Measurements from ENCODE around the gene SMAP1.
"Not testable (repeated sequence)": the region's sequence is repeated elsewhere in the genome, so short reads cannot be mapped to it uniquely, and the experiment has no call there.

SMAP1 gene

DNA sequence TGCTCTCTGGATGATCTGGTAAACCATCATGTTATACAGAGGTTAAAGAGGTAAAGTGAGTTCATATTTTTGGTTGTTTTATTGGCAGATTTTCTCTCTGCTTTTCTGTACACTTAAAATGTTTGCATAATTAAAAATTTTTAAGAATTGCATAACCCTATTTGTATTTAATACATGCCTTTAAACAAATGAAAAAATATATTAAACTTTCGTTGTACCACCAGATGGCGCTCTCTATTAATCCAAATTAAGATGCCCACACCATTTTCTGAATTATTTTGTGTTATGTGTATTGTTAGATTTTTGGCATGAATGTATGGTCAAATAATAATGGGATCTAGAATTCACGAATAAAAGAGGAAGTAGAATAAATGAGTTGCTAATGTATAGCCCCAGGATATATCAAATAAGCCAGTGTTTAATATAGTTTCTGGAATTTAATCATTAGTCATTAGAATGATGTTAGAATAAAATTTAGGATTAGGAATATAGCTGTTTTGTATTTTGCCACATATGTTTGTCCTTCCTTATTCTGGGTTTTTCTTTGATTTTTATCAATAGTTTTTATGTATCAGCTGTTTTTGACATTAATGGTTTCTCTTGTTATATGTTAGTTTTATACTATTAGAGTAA is 38.9 kb downstream of the SMAP1 start:
- H3K27ac Mint-ChIP-seq = no peak overlapping the region
- H3K27me3 Mint-ChIP-seq = no peaks in the 10 kb centered on the region

DNA sequence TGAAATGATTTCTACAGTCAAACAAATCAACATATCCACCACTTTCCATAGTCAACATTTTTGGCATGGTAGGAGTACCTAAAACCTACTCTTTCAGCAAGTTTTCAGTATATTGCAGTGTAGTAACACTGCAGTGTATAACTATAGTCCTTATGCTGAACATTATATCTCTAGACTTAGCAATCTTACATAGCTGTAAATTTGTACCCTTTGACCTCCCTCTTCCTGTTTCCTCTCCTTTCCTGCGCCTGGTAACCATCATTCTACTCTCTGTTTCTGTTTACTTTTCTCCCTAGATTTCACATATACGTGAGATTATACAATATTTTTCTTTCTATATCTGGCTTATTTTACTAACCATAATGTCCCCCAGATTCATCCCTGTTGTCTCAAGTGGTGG is 40.2 kb downstream of the SMAP1 start:
- Mint-ChIP-seq H3K9me3 (no peaks in the 10 kb centered on the region), H3K36me3 (peaks cover 5% of the 10 kb centered on the region), H3K27me3 (no peaks in the 10 kb centered on the region), H3K4me1 (peaks cover 50% of the 10 kb centered on the region), H3K4me3 (no peak overlapping the region), H3K27ac (no peak overlapping the region)
- no peak for ATAC-seq

More for the DNA sequence above, 38.9 kb downstream of the SMAP1 start:
- Mint-ChIP-seq H3K4me1 (peaks cover 49% of the 10 kb centered on the region), H3K9me3 (peaks cover 2% of the 10 kb centered on the region), H3K4me3 (no peak overlapping the region), H3K36me3 (peaks cover 16% of the 10 kb centered on the region)
- ATAC-seq = no peak

DNA sequence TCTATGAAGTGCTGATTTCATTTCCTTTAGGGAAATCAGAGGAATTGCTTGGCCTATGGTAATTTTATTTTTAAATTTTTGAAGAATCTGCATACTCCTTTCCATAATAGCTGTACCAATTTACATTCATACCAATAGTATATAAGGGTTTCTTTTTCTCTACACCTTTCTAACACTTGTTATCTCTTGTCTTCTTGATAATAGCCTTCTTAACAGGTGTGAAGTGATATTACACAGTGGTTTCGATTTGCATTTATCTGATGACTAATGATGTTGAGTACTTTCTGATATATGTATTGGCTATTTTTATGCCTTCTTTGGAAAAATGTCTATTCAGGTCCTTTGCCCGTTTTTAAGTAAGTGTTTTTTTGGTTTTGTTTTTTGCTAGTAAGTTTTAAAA is 40.8 kb downstream of the SMAP1 start:
- Mint-ChIP-seq H3K4me1 (peaks cover 54% of the 10 kb centered on the region), H3K9me3 (no peaks in the 10 kb centered on the region), H3K4me3 (no peak overlapping the region), H3K36me3 (peaks cover 5% of the 10 kb centered on the region), H3K27me3 (no peaks in the 10 kb centered on the region), H3K27ac (no peak overlapping the region)
- ATAC-seq = no peak

DNA sequence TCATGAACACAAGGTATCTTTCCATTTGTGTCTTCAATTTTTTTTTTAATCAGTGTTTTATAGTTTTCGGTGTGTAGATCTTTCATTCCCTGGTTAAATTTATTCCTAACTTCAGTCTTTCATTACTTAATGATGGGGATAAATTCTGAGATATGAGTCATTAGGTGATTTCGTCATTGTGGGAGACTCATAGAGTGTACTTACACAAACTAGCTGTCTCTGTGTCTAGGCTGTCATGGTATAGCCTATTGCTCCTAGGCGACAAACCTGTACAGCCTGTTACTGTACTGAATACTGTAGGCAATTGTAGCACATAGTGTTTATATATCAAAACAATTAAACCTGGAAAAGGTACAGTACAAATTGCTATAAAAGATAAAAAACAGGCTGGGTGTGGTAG is 42.1 kb downstream of the SMAP1 start:
- Mint-ChIP-seq H3K4me3 (no peak overlapping the region), H3K27me3 (no peaks in the 10 kb centered on the region), H3K36me3 (peaks cover 9% of the 10 kb centered on the region), H3K27ac (no peak overlapping the region), H3K4me1 (peaks cover 56% of the 10 kb centered on the region), H3K9me3 (peaks cover 8% of the 10 kb centered on the region)
- no peak for ATAC-seq

- no peaks in the 10 kb centered on the region for H3K27me3 Mint-ChIP-seq
- H3K27ac Mint-ChIP-seq = no peak overlapping the region
- H3K9me3 Mint-ChIP-seq = peaks cover 18% of the 10 kb centered on the region
- H3K4me3 Mint-ChIP-seq = no peak overlapping the region
- no peak for ATAC-seq
- peaks cover 56% of the 10 kb centered on the region for H3K4me1 Mint-ChIP-seq
- peaks cover 29% of the 10 kb centered on the region for H3K36me3 Mint-ChIP-seq
These were observed 47.1 kb downstream of the SMAP1 start for GRCh38 chr6:70714716-70715257.

GRCh38 chr6:70717038-70717801 is 49.5 kb downstream of the SMAP1 start:
- Mint-ChIP-seq H3K9me3 (peaks cover 18% of the 10 kb centered on the region), H3K4me1 (peaks cover 64% of the 10 kb centered on the region), H3K27ac (peak overlapping the region; percentile 68), H3K4me3 (no peak overlapping the region), H3K36me3 (peaks cover 39% of the 10 kb centered on the region), H3K27me3 (no peaks in the 10 kb centered on the region)
- no peak for ATAC-seq

- Mint-ChIP-seq H3K9me3 (no peaks in the 10 kb centered on the region), H3K36me3 (peaks cover 10% of the 10 kb centered on the region)
- ATAC-seq = no peak
These were observed 56.8 kb downstream of the SMAP1 start for GRCh38 chr6:70724524-70724923.

DNA sequence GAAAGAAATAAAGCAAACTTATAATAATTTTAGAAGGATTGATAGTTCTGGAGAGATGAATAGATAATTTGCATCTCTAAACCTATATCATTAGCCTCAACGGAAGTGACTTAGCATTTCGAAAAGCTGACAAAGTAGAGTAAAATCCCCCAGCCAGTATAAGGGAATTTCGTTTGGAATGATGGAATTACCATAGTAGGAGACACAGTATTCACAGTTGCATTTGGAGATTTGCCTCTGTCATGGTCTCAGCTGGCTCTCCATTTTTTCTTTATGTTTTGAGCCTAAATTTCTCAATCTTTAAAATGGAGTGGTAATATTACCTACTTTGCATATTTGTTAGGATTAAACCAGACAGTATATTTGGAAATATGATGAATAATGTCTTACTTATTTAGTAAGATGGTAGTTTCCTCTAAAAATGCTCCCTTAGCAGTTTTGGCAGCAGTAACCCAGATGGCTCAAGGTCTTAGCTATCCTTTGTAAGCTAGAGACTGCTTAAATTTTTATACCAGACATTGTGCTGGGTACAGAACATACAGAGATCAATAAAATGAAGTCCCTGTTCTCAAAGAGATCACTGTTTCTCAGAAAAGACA is 58.2 kb downstream of the SMAP1 start:
- Mint-ChIP-seq H3K27me3 (no peaks in the 10 kb centered on the region), H3K9me3 (no peaks in the 10 kb centered on the region), H3K27ac (no peak overlapping the region), H3K36me3 (peaks cover 12% of the 10 kb centered on the region), H3K4me1 (peaks cover 30% of the 10 kb centered on the region), H3K4me3 (no peak overlapping the region)
- ATAC-seq = no peak

More at GRCh38 chr6:70724524-70724923, 56.8 kb downstream of the SMAP1 start:
- H3K4me1 Mint-ChIP-seq = peaks cover 31% of the 10 kb centered on the region
- no peaks in the 10 kb centered on the region for H3K27me3 Mint-ChIP-seq
- H3K27ac Mint-ChIP-seq = no peak overlapping the region
- no peak overlapping the region for H3K4me3 Mint-ChIP-seq

DNA sequence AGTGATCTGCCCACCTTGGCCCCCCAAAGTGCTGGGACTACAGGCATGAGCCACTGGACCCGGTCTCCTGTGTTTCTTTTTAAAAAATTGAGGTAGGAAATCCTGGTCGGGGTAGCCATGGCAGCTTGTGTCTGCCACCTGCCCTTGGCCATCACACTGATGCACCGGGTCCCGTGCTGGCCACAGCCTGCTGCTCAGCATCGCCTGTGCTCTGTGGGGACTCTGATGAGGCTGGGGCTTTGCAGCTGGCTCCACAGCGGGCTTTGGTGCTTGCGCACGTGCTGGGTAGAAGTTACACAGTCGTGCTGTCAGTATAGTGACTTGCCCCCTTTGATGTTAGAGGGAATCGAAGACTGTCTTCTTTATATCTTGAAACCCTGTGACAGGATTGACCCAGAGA is 66.7 kb downstream of the SMAP1 start:
- Mint-ChIP-seq H3K27ac (no peak overlapping the region), H3K4me1 (peaks cover 10% of the 10 kb centered on the region), H3K4me3 (no peak overlapping the region), H3K9me3 (no peaks in the 10 kb centered on the region), H3K36me3 (peaks cover 43% of the 10 kb centered on the region), H3K27me3 (no peaks in the 10 kb centered on the region)
- no peak for ATAC-seq

DNA sequence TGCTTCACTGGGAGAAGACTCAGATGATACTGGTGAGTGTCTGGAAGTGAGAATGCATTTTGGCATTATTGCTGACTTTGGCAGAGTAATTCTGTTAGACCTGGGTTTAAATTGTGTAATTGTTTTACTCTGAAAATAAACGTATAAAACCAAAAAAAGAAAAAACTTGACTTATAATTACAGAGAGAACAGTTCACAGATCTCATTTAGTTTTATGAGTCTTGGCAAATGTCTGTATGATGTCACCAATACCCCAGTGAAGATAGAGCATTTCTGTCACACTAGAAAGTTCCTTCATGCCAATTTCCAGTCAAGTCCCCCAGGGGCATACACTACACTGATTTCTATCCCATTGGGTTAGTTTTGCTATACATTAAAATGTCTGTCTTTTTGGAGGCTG is 67.3 kb downstream of the SMAP1 start:
- Mint-ChIP-seq H3K4me3 (no peak overlapping the region), H3K36me3 (peaks cover 46% of the 10 kb centered on the region), H3K27ac (no peak overlapping the region), H3K27me3 (no peaks in the 10 kb centered on the region), H3K4me1 (peaks cover 4% of the 10 kb centered on the region), H3K9me3 (no peaks in the 10 kb centered on the region)
- no peak for ATAC-seq

DNA sequence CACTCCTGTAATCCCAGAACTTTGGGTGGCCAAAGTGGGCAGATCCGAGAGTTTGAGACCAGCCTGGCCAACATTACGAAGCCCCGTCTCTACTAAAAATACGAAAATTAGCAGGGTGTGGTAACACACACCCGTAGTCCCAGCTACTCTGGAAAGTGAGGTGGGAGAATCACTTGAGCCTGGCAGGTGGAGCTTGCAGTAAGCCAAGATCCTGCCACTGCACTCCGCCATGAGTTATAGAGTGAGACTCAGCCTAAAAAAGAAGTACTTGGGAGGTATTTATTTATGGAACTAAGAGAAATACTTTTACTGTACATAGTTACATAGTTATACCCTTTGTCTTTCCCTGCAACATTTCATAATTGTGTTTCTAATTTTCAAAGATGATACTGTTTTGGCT is 67.8 kb downstream of the SMAP1 start:
- Mint-ChIP-seq H3K9me3 (no peaks in the 10 kb centered on the region), H3K36me3 (peaks cover 51% of the 10 kb centered on the region), H3K27ac (no peak overlapping the region), H3K27me3 (no peaks in the 10 kb centered on the region), H3K4me3 (no peak overlapping the region), H3K4me1 (no peaks in the 10 kb centered on the region)
- no peak for ATAC-seq

DNA sequence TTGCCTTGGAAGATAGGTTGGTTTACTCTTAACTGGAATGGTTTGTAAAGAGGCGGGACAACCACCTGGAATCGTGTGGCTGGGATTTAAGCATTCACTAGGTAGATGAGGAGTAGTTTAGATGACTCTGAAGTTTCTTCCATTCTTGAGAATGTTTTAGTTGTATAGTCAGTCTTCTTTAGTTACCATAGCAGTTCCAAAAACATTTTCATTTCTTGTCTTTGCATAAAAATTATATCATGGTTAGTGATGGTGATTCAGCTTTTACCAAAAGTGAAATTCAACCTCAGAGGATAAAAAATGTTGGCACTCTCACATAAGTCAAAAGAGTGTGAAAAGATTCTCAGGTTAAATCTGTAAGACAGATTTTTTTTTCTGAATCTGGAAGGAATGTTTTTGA is 70.3 kb downstream of the SMAP1 start:
- peaks cover 73% of the 10 kb centered on the region for H3K36me3 Mint-ChIP-seq
- H3K27me3 Mint-ChIP-seq = no peaks in the 10 kb centered on the region
- H3K4me3 Mint-ChIP-seq = no peak overlapping the region
- peaks cover 6% of the 10 kb centered on the region for H3K9me3 Mint-ChIP-seq
- no peak for ATAC-seq
- H3K4me1 Mint-ChIP-seq = no peaks in the 10 kb centered on the region
- no peak overlapping the region for H3K27ac Mint-ChIP-seq

DNA sequence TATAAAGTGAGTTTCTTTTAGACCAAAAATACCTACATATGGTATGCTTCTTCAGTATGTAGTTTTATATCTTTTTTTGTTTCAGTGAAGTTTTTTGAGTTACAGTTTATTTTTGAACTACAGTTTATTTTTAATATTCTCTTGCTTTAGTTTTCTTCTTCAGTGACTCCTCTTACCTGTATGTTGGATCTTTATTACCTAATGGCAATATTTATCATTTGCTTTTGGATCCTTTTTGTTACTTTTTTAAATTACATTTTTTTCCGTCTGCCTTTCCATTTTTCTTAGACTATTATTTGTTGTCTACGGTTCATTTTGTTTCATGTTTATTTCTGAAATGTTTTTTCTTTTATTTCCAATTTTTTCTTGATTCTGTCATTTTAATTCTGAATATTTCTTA is 71.9 kb downstream of the SMAP1 start:
- peaks cover 6% of the 10 kb centered on the region for H3K9me3 Mint-ChIP-seq
- no peak overlapping the region for H3K27ac Mint-ChIP-seq
- no peak for ATAC-seq
- no peaks in the 10 kb centered on the region for H3K4me1 Mint-ChIP-seq
- peaks cover 67% of the 10 kb centered on the region for H3K36me3 Mint-ChIP-seq
- no peaks in the 10 kb centered on the region for H3K27me3 Mint-ChIP-seq
- no peak overlapping the region for H3K4me3 Mint-ChIP-seq

GRCh38 chr6:70740746-70741145 is 73.1 kb downstream of the SMAP1 start:
- not testable (repeated sequence) for H3K4me1 Mint-ChIP-seq, H3K4me3 Mint-ChIP-seq, H3K27me3 Mint-ChIP-seq, H3K9me3 Mint-ChIP-seq, H3K27ac Mint-ChIP-seq, ATAC-seq
- peaks cover 73% of the 10 kb centered on the region for H3K36me3 Mint-ChIP-seq

DNA sequence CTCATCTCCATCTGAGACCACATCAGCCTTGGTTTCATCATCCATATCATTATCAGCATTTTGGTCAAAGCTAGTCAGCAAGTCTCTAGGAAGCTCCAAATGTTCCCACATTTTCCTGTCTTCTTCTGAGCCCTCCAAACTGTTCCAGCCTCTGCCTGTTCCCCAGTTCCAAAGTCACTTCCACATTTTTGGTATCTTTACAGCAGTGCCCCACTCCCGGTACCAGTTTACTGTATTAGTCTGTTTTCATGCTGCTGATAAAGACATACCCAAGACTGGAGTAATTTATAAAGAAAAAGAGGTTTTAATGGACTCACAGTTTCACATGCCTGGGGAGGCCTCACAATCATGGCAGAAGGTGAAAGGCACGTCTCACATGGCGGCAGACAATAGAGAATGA is 74.8 kb downstream of the SMAP1 start:
- not testable (repeated sequence) for H3K27me3 Mint-ChIP-seq, H3K27ac Mint-ChIP-seq, H3K9me3 Mint-ChIP-seq, ATAC-seq, H3K4me3 Mint-ChIP-seq, H3K4me1 Mint-ChIP-seq
- H3K36me3 Mint-ChIP-seq = peaks cover 78% of the 10 kb centered on the region
